ENCODE data around the gene MCEMP1. TPM values are rescaled to one million over a fixed set of nuclear protein-coding genes. Genes with fewer than 3 reads are reported as not detected.
A peak's percentile ranks its signal among the peaks of the same experiment; 100 is the strongest.

MCEMP1 gene
- total and polyA plus RNA-seq, 2 of the 13 experiments (the other 11 are each of a cell fraction or from before 2014, with no cell fraction given) = not detected

GRCh38 chr19:7681340-7682174, 4.7 kb downstream of the MCEMP1 start (continued):
- TF ChIP-seq ZNF609 (CRISPR knock-in tag; IDR thresholded peaks at IDR 0.05; ENCODE audit: borderline replicate concordance) = 0 out of 2 replicates have a peak, but pooled peaks have one; percentile 13
- TF ChIP-seq PREB (CRISPR knock-in tag; IDR thresholded peaks at IDR 0.05) = no peak
- no peak for TF ChIP-seq RFX3 (CRISPR knock-in tag; IDR thresholded peaks at IDR 0.05)
- TF ChIP-seq JUNB (CRISPR knock-in tag; IDR thresholded peaks at IDR 0.05; ENCODE audit: borderline replicate concordance) = no peak
- TF ChIP-seq SNRNP70 (IDR thresholded peaks at IDR 0.05; ENCODE audit: low read depth, low read length) = no peak
- TF ChIP-seq NFKBIZ (CRISPR knock-in tag; IDR thresholded peaks at IDR 0.05) = no peak
- TF ChIP-seq PHF8 (CRISPR knock-in tag; IDR thresholded peaks at IDR 0.05) = no peak
- TF ChIP-seq KDM6A (CRISPR knock-in tag; IDR thresholded peaks at IDR 0.05; ENCODE audit: low read depth) = no peak
- TF ChIP-seq KLF6 (CRISPR knock-in tag; IDR thresholded peaks at IDR 0.05) = no peak
- TF ChIP-seq ZNF331 (CRISPR knock-in tag; IDR thresholded peaks at IDR 0.05) = 0 out of 2 replicates have a peak, but pooled peaks have one; percentile 49
- TF ChIP-seq MTF2 (CRISPR knock-in tag; IDR thresholded peaks at IDR 0.05; ENCODE audit: borderline replicate concordance) = no peak
- TF ChIP-seq ZNF766 (CRISPR knock-in tag; IDR thresholded peaks at IDR 0.05; ENCODE audit: borderline replicate concordance) = no peak
- TF ChIP-seq ZNF703 (CRISPR knock-in tag; IDR thresholded peaks at IDR 0.05; ENCODE audit: borderline replicate concordance) = no peak
- peak; percentile 33; the same call in 1 of the 2 replicates for TF ChIP-seq GFI1 (CRISPR knock-in tag; IDR thresholded peaks at IDR 0.05; ENCODE audit: borderline replicate concordance)
- TF ChIP-seq ATF3 (CRISPR knock-in tag; IDR thresholded peaks at IDR 0.05) = no peak
- TF ChIP-seq RAD21 (CRISPR knock-in tag; IDR thresholded peaks at IDR 0.05) = peak; percentile 36; the same call in 1 of the 2 replicates
- no peak for TF ChIP-seq STAT6 (CRISPR knock-in tag; IDR thresholded peaks at IDR 0.05; ENCODE audit: borderline replicate concordance)
- TF ChIP-seq PAWR (CRISPR knock-in tag; IDR thresholded peaks at IDR 0.05; ENCODE audit: borderline replicate concordance) = no peak
- TF ChIP-seq PAF1 (CRISPR knock-in tag; IDR thresholded peaks at IDR 0.05) = no peak
- peak; percentile 34; the same call in 1 of the 2 replicates for TF ChIP-seq ZFP82 (CRISPR knock-in tag; IDR thresholded peaks at IDR 0.05; ENCODE audit: borderline replicate concordance)
- peak; percentile 63; the same call in 1 of the 2 replicates for TF ChIP-seq TARDBP (CRISPR knock-in tag; IDR thresholded peaks at IDR 0.05)

Measured in HepG2 (cell line).